HG02623 (cell line): ENCODE measurements around the gene MPG.
"Not testable (repeated sequence)": the region's sequence is repeated elsewhere in the genome, so short reads cannot be mapped to it uniquely, and the experiment has no call there.

Source experiments
- ATAC-seq: cut with Tn5 transposase; IDR thresholded peaks from one replicate; pipeline ENCODE4 v1.9.1; 2021; ENCODE audit warnings: moderate library complexity; ENCODE audit not compliant: unreplicated experiment

Gene MPG, protein sequence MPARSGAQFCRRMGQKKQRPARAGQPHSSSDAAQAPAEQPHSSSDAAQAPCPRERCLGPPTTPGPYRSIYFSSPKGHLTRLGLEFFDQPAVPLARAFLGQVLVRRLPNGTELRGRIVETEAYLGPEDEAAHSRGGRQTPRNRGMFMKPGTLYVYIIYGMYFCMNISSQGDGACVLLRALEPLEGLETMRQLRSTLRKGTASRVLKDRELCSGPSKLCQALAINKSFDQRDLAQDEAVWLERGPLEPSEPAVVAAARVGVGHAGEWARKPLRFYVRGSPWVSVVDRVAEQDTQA

DNA sequence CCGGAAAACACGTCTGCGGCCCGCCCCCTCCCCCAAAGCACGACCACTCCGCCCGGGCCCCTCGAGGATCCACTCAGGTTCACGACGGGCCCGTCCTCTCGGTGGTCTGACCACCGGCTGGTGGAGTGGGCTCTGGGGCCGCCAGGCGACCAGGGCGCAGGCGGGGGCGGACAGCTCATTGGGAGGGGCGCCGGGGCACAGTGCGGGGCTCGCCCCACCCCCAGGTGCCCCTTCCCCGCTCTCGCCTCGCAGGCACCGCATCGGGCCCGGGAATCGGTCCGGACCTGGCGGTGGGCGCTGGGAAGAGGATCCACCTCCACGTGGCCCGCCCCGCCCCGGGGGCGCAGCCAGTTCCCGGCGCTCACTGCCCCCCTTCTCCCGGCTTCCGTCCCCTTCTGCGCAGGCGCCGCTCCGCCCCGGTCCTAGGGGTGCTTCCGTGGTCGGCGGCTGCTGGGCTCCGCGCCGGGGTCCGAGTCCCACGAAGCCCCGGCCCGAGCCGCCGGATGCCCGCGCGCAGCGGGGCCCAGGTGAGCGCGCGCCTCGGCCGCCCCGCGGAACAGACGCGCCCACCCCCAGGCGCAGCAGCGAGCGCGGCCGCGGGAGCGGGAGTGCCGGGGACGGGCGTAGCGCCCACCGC, at the start of gene MPG:
Gene MPG (plus strand): TSS at position 419 of the 637 bp plus-strand sequence. CDS start 85 bp downstream, at position 504.
- ATAC-seq: peak; percentile 58

GRCh38 chr16:30627-31026, 47.4 kb upstream of the MPG start:
- not testable (repeated sequence) for ATAC-seq

GRCh38 chr16:33154-33876, 44.7 kb upstream of the MPG start:
- not testable (repeated sequence) for ATAC-seq

- ATAC-seq: no peak
Measured at GRCh38 chr16:33877-34647, 44.0 kb upstream of the MPG start.

- ATAC-seq: no peak
Measured at GRCh38 chr16:34648-34987, 43.4 kb upstream of the MPG start.

DNA sequence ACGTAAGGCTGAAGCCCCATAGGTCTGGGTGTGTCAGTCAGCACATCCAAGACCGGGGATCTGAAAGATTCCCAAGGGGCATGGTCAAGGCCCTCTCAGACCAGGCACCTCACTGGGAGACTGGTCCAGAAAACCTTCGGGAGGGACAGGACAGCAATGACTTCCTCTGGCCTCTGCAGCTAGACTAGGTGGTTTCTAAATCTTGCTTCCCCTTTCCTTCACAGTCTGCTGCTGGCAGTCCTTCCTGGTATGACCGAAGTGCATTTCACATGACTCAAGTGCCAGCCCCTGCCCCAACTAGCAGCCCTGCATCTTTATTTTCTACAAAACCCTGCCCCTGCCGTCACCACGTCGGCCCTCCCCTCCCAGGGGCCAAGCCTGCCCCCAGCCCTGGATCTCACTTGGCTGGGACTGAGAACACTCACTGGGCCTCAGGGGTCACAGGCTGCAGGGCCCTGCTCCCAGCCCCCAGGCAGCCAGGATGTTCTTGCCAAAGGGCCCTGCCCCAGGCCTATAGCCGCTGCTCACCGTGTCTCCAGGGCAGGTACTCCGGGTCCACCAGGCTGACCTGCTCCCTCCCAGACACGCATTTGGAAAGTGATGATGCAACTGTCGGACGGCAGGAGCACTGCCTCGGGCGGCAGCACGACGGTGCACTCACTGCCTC, 42.9 kb upstream of the MPG start:
- no peak for ATAC-seq

- no peak for ATAC-seq
Measured at GRCh38 chr16:35678-36305, 42.2 kb upstream of the MPG start.

GRCh38 chr16:36336-36984, 41.6 kb upstream of the MPG start:
- ATAC-seq: no peak

DNA sequence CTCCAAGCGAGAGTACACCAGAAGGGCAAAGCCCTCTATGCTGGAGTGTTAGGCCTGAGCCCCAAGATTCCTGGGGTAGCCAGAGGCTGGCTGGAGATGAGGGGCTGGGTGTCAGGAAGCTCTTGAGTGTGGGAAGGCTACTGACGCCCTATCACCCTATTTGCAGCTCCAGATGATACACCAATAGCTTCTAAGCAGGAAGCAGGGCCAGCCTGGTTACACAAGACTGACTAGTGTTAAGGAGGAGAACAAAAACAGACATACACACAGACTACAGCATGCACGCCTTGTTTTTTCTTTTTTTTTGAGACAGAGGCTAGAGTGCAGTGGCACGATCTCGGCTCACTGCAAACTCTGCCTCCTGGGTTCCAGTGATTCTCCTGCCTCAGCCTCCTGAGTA, 40.5 kb upstream of the MPG start:
- ATAC-seq: no peak

DNA sequence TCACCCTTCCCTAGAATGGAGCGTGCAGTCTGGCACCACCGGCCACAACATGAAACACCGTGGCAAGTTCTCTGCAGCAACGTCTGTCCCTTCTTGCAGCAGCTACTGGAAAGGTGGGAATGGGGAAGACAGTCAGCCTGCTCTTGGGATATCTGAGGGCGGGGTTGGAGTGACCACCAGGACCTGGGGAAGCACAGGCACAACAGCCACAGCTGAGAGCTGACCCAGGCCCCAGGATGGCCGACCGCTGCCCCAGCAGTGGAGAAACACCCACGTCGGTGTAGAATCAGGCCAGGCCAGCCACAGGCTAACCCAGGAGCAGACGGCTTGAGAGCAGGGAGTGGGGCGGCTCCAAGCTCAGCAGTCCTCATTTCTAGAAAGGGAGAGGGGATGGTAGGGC, 39.8 kb upstream of the MPG start:
- not testable (repeated sequence) for ATAC-seq

DNA sequence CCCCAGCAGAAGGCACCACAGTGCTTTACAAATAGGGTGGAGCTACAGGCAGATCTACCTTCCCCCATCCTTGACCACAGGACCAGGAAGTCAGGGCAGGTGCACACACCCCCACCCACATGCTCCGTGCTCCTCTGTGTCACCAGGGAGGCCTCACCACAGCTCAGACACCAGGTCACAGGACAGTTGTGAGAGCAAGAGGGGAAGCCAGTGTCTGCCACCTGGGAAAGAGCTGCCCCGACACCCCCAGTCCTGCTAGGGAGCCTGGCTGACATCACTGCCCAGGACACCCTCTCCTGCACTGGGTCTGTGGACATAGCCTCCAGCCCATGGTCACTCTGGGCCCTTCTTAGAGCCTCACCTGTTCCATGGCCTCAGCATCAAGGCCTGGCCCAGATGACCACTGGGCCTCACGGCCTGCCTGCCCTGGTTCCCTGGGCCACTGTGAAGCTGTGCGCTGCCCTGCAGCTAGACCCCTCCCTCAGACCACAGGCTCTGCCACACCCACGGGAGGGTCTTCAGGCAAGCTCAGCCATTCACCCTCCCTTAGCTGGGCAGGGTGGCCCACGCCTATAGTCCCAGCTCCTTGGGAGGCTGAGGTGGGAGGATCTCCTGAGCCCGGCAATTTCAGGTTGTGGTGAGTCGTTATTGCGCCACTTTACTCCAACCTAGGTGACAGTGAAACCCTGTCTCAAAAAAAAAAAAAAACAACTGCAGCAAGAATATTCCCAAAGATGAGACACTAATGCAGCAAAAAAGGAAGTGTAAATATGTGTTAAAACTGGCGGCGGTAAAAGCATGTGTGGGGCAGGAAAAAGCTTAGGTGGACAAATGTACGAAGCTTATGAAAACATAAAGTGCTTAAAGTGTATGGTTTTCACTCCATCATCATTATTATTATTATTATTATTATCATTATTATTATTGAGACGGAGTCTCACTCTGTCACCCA, 38.8 kb upstream of the MPG start:
- peak; percentile 83 for ATAC-seq

DNA sequence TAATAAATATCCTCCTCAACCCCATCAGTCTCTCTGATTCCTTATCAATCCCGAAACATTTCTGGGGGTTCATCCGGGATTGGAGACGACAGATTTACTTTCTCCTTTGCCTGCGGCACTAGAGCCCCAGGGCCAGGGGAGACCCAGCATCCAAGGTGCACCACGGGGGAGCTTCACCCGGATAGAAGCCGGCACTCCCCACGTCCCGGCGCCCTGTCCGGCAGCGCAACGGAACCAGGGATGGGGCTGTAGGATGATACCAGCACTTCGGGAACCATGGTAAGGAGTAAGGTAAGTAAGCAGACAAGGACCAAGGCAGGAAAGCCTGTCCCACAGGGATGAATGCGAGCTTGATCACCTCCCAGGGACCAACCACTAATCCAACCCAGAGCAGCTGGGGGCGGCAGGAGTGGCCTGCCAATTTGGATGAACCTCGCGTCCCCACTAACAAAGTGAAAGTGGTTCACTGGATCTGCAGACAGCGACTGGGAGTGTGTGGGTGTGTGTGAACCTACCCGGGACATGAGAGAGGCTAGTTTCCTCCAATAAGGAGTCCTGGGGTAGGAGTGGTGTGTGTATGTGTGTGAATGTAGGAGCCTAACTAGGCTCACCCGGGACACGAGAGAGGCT, 36.5 kb upstream of the MPG start:
- no peak for ATAC-seq

- ATAC-seq: no peak
Measured at GRCh38 chr16:42069-42457, 36.0 kb upstream of the MPG start.

DNA sequence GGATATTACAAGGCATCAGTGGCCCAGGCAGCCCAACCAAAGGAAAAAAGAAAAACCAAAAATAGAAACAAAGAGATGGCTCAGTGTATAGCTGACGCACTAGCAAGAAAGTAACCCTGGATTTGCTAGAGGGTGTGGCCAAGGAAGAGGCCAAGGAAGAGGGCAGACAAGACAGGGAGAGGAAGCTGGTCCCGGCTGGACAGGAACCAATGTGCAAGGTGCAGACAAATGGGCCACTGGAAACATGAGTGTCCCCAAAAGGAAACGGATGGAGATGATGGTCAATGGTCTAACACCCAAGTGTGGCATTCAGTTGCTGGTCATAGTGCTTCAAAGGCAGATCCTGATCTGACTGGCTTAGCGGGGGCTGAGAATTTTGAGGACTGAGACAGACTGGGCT, 35.3 kb upstream of the MPG start:
- no peak for ATAC-seq

DNA sequence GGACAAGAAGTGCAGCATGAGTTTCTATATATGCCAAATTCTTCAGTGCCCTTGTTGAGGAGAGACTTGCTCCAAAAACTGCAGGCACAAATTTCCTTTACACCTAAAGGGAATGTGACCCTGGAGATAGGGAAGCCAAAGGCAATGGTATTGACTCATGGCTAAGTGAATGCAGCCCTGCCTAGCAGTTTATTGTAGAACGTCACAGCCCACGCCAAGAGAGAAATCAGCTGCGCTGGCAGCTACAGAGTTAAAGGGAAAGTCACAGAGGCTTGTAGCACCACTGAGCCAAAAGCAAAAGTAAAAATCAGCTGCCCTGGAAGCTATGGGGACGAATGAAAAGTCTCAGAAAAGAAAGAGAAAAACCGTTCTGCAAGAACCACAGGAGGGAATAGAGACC, 34.7 kb upstream of the MPG start:
- ATAC-seq: no peak

GRCh38 chr16:44655-45054, 33.4 kb upstream of the MPG start:
- no peak for ATAC-seq

GRCh38 chr16:45454-45853, 32.6 kb upstream of the MPG start:
- no peak for ATAC-seq

GRCh38 chr16:46510-46909, 31.5 kb upstream of the MPG start:
- ATAC-seq: not testable (repeated sequence)
